Skin epidermis (tissue), 12 donors: ENCODE measurements around the gene NAT8L.

Source experiments
- H3K27ac ChIP-seq, 21 experiments: fragments of 200-600 bp; sonication (generic) in 11 of 21; one replicate each; pipeline ENCODE4 v1.5.0; 2020; ENCODE audit warnings: mild to moderate bottlenecking in 3 of 21, inconsistent platforms in 2 of 21, moderate library complexity in 2 of 21
- H3K4me3 ChIP-seq, 7 experiments: fragments of 200-600 bp; sonication (generic) in 2 of 7; one replicate each; pipeline ENCODE4 v1.5.0; 2020; ENCODE audit warnings: inconsistent platforms in 2 of 7, mild to moderate bottlenecking in 2 of 7, moderate library complexity in 1 of 7

The NAT8L gene

GRCh38 chr4:2104556-2105345, 45.6 kb downstream of the NAT8L start:
- Histone ChIP-seq H3K4me3 (no peak overlapping the region), H3K27ac (no peak overlapping the region)

- no peak overlapping the region for H3K4me3 ChIP-seq
- H3K27ac ChIP-seq: no peak overlapping the region
Measured at GRCh38 chr4:2105559-2105958, 46.4 kb downstream of the NAT8L start.

GRCh38 chr4:2116687-2117400, 57.7 kb downstream of the NAT8L start:
- Histone ChIP-seq H3K4me3 (no peak overlapping the region), H3K27ac (peak overlapping the region in 1 of 21 experiments; percentile 17)
